ENCODE measurements around the gene TGM1. TPM values are rescaled to one million over a fixed set of nuclear protein-coding genes. Genes with fewer than 3 reads are reported as not detected.
"Not testable (repeated sequence)": the region's sequence is repeated elsewhere in the genome, so short reads cannot be mapped to it uniquely, and the experiment has no call there.

Gene TGM1
- total RNA-seq, 1 donor from 2014 or later = 6.2 TPM

DNA sequence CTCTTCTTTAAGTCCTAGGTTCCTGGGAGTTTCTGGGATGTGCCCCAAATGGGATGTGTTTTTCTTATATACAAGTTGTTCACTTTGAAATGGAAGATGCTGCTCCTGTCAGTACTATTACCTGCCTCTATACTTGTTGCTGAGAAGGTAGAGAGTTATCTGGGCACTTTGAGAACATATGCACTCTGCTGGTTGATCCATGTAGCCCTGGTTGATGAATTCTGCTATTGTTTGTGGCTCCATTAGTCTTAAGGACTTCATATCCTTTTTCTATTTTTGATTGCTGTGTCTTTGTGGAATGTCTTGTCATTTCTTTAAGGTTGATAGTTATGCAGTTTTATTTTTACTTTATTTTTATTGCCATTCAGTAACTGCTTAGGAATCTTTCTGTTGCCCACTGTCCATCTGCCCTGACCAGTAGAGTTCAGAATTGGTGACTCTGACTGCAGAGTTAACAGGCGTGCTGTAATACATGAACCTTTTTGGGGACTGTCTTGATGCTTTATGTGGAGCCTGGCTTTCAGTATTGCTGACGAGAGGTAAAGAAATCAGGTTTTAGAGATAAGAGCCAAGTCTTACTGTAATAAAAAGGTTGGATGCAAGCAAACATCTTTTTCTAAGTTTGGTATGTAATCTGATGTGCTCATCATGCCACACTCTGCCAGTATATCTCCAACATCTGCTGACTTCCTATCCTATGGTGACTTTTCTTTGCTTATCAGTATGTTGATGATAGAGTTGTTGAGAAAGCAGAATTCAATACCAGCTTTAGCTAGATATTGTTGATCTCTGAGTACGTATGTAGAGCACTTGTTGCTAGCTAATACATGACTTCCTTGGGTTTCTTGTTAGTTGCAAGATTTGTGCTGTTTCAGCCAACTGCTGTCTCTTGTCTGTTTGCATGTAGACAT lies 28.6 kb downstream of the TGM1 start:
- DNase-seq = no peak
- H3K4me3 Mint-ChIP-seq = peak overlapping the region; percentile 53
- no peak overlapping the region for H3K27ac Mint-ChIP-seq
- peaks cover 48% of the 10 kb centered on the region for H3K36me3 Mint-ChIP-seq (ENCODE audit: low read depth)
- no peaks in the 10 kb centered on the region for H3K27me3 Mint-ChIP-seq
- intact Hi-C loops (cut with micrococcal nuclease) = no loop called here
- H3K9me3 Mint-ChIP-seq = no peaks in the 10 kb centered on the region
- peaks cover 52% of the 10 kb centered on the region for H3K4me1 Mint-ChIP-seq

GRCh38 chr14:24233538-24233866 lies 29.5 kb downstream of the TGM1 start:
- Mint-ChIP-seq H3K4me1 (peaks cover 45% of the 10 kb centered on the region), H3K36me3 (ENCODE audit: low read depth) (peaks cover 42% of the 10 kb centered on the region), H3K9me3 (no peaks in the 10 kb centered on the region), H3K27ac (peak overlapping the region; percentile 92), H3K27me3 (no peaks in the 10 kb centered on the region), H3K4me3 (peak overlapping the region; percentile 92)
- intact Hi-C loops (cut with micrococcal nuclease) = no loop called here
- no peak for DNase-seq

GRCh38 chr14:24232645-24233537 lies 30.1 kb downstream of the TGM1 start, which contains the start of gene GMPR2:
Gene GMPR2 (plus strand): TSS chr14:24232929. CDS start chr14:24233254, 325 bp downstream.
- no peaks in the 10 kb centered on the region for H3K27me3 Mint-ChIP-seq
- peaks cover 40% of the 10 kb centered on the region for H3K4me1 Mint-ChIP-seq
- peaks cover 36% of the 10 kb centered on the region for H3K36me3 Mint-ChIP-seq (ENCODE audit: low read depth)
- H3K27ac Mint-ChIP-seq = peak within 1 kb of the TSS; percentile 92
- peak within 1 kb of the TSS; percentile 92 for H3K4me3 Mint-ChIP-seq
- intact Hi-C loops (cut with micrococcal nuclease) = loop anchor here (1.0 kb wide), 6 partner anchors 9 to 119 kb away; partner anchors contain the start of genes CHMP4A, DCAF11, DHRS1 and IPO4
- DNase-seq = peak; percentile 77
- no peaks in the 10 kb centered on the region for H3K9me3 Mint-ChIP-seq

DNA sequence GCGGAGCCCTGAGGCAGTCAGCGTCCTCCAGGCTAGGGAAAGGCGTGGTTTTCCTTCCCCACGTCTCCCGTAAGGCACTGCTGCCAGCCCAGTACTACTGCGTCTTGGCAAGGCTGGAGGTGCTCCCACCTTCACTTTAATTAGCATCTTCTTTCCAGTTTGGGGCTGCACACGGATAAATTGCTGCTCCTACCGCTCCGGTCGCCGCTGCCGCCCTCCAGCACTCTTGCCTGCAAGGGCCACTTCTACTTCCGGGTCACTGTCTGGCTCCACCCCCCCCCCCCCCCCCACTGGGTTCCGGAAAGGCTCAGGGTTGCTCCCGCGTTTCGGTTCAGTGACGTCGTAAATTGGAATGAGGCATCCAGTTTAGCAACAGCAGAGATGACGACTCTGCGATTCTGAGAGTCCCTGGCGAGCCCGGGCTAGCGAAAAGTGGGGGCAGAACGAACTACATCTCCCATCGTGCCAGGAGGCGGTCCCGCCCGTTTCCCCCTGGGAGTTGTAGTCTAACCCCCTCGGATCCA lies 30.8 kb downstream of the TGM1 start, which contains the start of gene NEDD8:
NEDD8 (minus strand) TSS at position 247 of the 524 bp plus-strand sequence; CDS start at position 147, 100 bp downstream.
- Mint-ChIP-seq H3K4me3 (peak within 1 kb of the TSS; percentile 92), H3K9me3 (no peaks in the 10 kb centered on the region), H3K27ac (peak within 1 kb of the TSS; percentile 92), H3K36me3 (ENCODE audit: low read depth) (peaks cover 34% of the 10 kb centered on the region), H3K27me3 (no peaks in the 10 kb centered on the region), H3K4me1 (peaks cover 41% of the 10 kb centered on the region)
- intact Hi-C loops (cut with micrococcal nuclease) = loop anchor here (1.0 kb wide), 6 partner anchors 10 to 118 kb away; partner anchors contain the start of genes CHMP4A, DCAF11, DHRS1 and IPO4
- peak; percentile 96 for DNase-seq

DNA sequence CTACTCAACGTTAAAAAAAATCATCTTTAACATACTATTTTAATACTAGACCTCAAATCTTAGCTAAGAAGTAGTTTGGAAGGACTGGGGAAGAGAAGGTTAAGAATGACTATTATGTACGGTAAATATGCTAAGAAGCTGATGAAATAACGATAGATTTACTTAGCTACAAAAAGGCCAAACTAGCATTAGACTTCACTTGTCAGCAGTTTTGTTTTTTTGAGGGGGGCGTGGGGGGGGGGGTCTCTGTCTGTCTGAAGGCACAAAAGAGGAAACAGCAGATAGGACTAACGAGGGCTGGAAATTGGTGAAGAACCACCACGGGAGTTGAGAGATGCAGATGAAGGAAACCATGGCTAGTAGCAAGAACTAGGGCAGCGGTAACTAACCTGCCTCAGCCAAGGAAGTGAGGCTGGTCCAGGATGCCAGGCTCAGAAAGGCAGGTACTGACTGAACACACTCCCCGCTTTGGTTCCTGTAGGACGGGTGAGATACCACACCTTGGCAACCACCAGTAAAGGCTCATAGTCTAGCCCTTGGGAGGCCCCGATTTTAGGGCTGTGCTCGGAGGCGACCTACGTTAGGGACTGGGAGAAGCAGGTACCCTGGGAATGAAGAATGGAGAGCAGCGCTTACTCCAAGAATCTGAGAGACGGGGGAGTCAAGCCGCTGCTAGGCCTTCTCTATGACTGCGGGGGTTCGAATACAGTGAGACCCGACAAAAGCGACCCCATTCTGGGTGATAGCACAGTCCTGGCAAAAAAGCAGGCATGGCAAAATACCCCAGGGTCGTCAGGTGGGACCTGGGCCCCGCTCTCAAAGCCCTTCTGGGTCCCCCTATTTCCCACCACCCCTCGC lies 31.5 kb downstream of the TGM1 start:
- Mint-ChIP-seq H3K27me3 (no peaks in the 10 kb centered on the region), H3K9me3 (no peaks in the 10 kb centered on the region), H3K4me1 (peaks cover 42% of the 10 kb centered on the region), H3K27ac (peak overlapping the region; percentile 92), H3K4me3 (peak overlapping the region; percentile 92), H3K36me3 (ENCODE audit: low read depth) (peaks cover 29% of the 10 kb centered on the region)
- intact Hi-C loops (cut with micrococcal nuclease) = loop anchor here (1.0 kb wide), 6 partner anchors 11 to 117 kb away; partner anchors contain the start of genes CHMP4A, DCAF11, DHRS1 and IPO4
- DNase-seq = peak; percentile 77

DNA sequence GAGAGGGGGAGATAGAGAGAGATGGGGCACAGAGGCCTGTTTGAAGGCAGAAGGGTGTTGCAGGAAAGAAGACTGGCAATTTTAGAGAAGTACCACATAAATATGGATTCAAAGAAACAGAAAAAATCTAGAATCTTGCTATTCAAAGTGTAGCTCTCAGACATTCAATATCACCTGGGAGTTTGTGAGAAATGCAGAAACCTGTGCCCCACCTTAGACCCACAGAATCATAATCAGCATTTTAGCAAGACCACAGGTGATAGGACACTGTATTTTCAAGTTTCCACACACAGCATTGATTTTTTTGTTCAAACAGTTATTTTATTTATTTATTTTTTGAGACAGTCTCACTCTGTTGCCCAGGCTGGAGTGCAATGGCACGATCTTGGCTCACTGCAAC lies 34.1 kb downstream of the TGM1 start:
- Mint-ChIP-seq H3K36me3 (ENCODE audit: low read depth) (peaks cover 20% of the 10 kb centered on the region), H3K27ac (no peak overlapping the region), H3K9me3 (no peaks in the 10 kb centered on the region), H3K4me1 (peaks cover 29% of the 10 kb centered on the region), H3K4me3 (no peak overlapping the region), H3K27me3 (no peaks in the 10 kb centered on the region)
- intact Hi-C loops (cut with micrococcal nuclease) = no loop called here
- no peak for DNase-seq

DNA sequence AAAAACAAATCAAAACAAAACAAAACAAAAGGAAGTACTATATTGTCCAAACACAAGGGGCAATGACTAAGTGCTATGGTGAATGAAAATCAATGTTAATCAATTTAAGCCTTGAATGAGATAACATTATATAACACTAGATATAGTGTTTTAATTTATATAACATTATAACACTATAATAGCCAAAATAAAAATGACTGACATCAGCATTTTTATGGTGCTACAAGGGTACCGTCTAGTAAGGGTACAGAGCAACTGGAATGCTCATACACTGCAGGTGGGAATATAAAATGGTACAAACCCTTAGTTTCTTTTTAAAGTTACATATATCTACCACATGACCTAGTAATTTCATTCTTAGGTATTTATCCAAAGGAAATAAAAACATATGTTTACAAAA lies 36.5 kb downstream of the TGM1 start:
- intact Hi-C loops (cut with micrococcal nuclease) = no loop called here
- Mint-ChIP-seq H3K4me1 (peaks cover 21% of the 10 kb centered on the region), H3K4me3 (no peak overlapping the region), H3K27ac (no peak overlapping the region), H3K9me3 (no peaks in the 10 kb centered on the region), H3K27me3 (no peaks in the 10 kb centered on the region), H3K36me3 (ENCODE audit: low read depth) (peaks cover 18% of the 10 kb centered on the region)
- no peak for DNase-seq

DNA sequence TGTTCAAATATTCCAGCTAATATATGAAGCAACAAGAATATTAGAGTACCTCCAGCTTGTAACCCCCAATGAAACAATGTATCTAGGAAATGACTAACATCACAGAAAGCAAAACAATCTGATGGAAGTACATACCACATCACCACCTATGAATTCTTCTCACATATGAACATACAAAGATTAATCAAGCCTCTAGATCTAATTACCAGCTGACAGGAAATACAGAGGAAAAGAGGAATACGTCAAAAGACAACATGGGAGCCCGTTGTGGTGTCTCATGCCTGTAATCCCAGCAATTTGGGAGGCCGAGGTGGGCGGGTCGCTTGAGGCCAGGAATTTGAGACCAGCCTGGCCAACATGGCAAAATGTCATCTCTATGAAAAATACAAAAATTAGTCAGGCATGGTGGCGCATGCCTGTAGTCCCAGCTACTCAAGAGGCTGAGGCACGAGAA lies 38.3 kb downstream of the TGM1 start:
- DNase-seq = no peak
- Mint-ChIP-seq H3K9me3 (no peaks in the 10 kb centered on the region), H3K27me3 (no peaks in the 10 kb centered on the region), H3K4me1 (peaks cover 14% of the 10 kb centered on the region), H3K4me3 (no peak overlapping the region), H3K36me3 (ENCODE audit: low read depth) (peaks cover 18% of the 10 kb centered on the region), H3K27ac (no peak overlapping the region)
- intact Hi-C loops (cut with micrococcal nuclease) = no loop called here

GRCh38 chr14:24222987-24223386 lies 40.0 kb downstream of the TGM1 start:
- intact Hi-C loops (cut with micrococcal nuclease); H3K27ac Mint-ChIP-seq; H3K9me3 Mint-ChIP-seq; DNase-seq; H3K4me3 Mint-ChIP-seq; H3K27me3 Mint-ChIP-seq: not testable (repeated sequence)
- peaks cover 18% of the 10 kb centered on the region for H3K36me3 Mint-ChIP-seq (ENCODE audit: low read depth)
- peaks cover 12% of the 10 kb centered on the region for H3K4me1 Mint-ChIP-seq

DNA sequence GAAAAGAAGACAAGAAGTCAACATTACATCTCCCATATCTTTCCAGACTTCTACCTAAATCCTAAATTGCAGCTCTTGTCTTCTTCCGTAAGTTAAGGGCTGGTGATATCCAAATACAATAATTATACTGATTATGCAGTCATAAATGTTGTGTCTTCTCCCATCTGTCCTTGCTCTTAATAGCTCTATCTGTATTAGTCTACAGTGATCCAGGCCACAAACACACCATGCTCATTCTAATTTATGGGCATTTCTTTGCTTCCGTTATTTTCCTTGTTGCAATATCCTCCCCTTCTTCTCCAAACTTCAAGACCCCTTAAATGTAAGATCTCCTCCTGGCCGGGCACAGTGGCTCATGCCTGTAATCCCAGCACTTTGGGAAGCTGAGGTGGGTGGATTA lies 43.5 kb downstream of the TGM1 start:
- peaks cover 17% of the 10 kb centered on the region for H3K36me3 Mint-ChIP-seq (ENCODE audit: low read depth)
- H3K27me3 Mint-ChIP-seq = no peaks in the 10 kb centered on the region
- H3K27ac Mint-ChIP-seq = no peak overlapping the region
- DNase-seq = no peak
- intact Hi-C loops (cut with micrococcal nuclease) = no loop called here
- H3K9me3 Mint-ChIP-seq = no peaks in the 10 kb centered on the region
- no peak overlapping the region for H3K4me3 Mint-ChIP-seq
- H3K4me1 Mint-ChIP-seq = peaks cover 18% of the 10 kb centered on the region

DNA sequence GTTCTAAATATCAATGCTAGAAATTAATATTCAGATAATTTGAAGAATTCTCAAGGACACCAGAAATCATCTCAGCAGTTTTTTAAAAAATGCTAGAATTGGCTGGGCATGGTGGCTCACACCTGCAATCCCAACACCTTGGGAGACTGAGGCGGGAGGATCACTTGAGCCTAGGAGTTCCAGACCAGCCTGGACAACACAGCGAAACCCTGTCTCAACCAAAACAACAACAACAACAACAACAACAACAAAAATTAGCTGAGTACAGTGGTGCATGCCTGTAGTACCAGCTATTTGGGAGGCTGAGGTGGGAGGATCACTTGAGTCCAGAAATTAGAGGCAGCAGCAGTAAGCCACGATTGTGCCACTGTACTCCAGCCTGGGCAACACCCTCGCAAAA lies 43.9 kb downstream of the TGM1 start:
- Mint-ChIP-seq H3K27me3 (no peaks in the 10 kb centered on the region), H3K4me3 (no peak overlapping the region), H3K9me3 (no peaks in the 10 kb centered on the region), H3K27ac (no peak overlapping the region), H3K36me3 (ENCODE audit: low read depth) (peaks cover 19% of the 10 kb centered on the region), H3K4me1 (peaks cover 21% of the 10 kb centered on the region)
- intact Hi-C loops (cut with micrococcal nuclease) = no loop called here
- DNase-seq = no peak

- peaks cover 28% of the 10 kb centered on the region for H3K36me3 Mint-ChIP-seq (ENCODE audit: low read depth)
- DNase-seq, H3K4me3 Mint-ChIP-seq, H3K9me3 Mint-ChIP-seq, H3K27me3 Mint-ChIP-seq: not testable (repeated sequence)
- H3K4me1 Mint-ChIP-seq = peaks cover 37% of the 10 kb centered on the region
- H3K27ac Mint-ChIP-seq = peak overlapping the region; percentile 96
- intact Hi-C loops (cut with micrococcal nuclease) = loop anchor here (2.0 kb wide), 1 partner anchor 80 kb away; no protein-coding TSS in a partner anchor
Observed at GRCh38 chr14:24216876-24217275, 46.1 kb downstream of the TGM1 start.

- intact Hi-C loops (cut with micrococcal nuclease) = loop anchor here (2.0 kb wide), 1 partner anchor 80 kb away; no protein-coding TSS in a partner anchor
Observed at GRCh38 chr14:24216345-24216699, 46.7 kb downstream of the TGM1 start.

More at GRCh38 chr14:24216345-24216699, 46.7 kb downstream of the TGM1 start:
- H3K27ac Mint-ChIP-seq = peak overlapping the region; percentile 96
- H3K36me3 Mint-ChIP-seq (ENCODE audit: low read depth) = peaks cover 33% of the 10 kb centered on the region
- H3K4me1 Mint-ChIP-seq = peaks cover 43% of the 10 kb centered on the region
- H3K27me3 Mint-ChIP-seq = peaks cover 2% of the 10 kb centered on the region
- H3K4me3 Mint-ChIP-seq = peak overlapping the region; percentile 93
- no peaks in the 10 kb centered on the region for H3K9me3 Mint-ChIP-seq
- DNase-seq = no peak
